Stimulated activated CD8-positive, alpha-beta memory T cell treated with anti-CD3 and anti-CD28 coated beads, Interleukin-15, amount 100 ng/mL, for 1 hour (primary cell): ENCODE measurements around the gene DNAH3.
"Not testable (repeated sequence)": the region's sequence is repeated elsewhere in the genome, so short reads cannot be mapped to it uniquely, and the experiment has no call there.

Experiments
- DNase-seq: peaks from one replicate; pipeline ENCODE4 v3.0.0-alpha.2; 2020; ENCODE audit warnings: low read depth

The DNAH3 gene

DNA sequence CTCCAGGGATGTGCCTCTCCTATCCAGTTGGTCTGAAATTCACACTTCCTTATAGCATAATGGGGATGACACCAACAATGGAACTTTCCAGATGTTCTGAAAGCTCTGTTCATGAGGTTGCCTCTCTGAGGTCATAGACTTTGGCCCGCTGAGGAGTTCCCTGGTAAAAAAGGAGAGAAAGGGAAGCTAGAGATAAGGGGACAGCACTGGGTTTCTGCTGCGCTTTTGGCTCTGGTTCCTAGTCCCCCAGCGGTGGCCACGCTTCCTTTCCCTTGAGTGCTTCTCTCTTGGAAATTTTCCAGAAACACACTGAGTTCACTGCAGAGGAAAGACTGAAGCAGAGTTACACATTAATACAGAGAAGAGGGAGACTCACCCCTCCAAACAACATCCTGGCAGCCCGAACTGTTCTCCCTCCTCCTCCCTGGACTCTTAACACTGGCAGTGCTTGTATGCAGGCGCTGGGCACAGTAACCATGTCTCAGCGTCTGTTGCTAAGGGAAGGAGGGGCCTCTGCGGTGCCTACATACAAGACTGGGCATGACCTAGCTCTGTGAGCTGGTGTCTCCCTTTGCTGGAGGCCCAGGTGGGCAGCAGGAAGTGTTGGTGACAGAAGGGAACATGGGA is at the start of gene DNAH3:
Gene DNAH3, minus strand, starts transcription at position 472 of the 627 bp plus-strand sequence. CDS start 527 bp downstream, outside the sequence.
- DNase-seq: no peak

- no peak for DNase-seq
Observed at GRCh38 chr16:21199607-21200218, 49.1 kb upstream of the DNAH3 start.

GRCh38 chr16:21197621-21198020 is 47.0 kb upstream of the DNAH3 start:
- DNase-seq: no peak

DNA sequence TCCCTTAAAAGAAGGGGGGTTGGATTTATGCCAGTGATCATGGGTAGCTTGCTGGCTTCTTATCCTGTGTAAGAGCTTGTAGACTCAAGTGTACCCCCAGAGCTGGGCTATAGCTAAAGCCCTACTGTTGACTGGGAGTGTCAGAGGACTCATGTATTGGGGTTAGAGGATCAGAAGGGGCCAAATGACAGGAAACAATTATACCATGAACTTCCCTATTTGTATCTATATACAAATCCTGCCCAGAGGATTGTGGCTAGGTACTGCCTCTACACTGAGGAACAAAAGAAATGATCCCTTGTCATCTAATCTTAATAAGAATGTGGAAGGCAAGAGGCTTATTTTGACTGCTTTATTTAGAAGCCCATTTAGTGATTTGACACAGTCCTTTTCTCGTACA is 46.5 kb upstream of the DNAH3 start:
- no peak for DNase-seq

GRCh38 chr16:21195330-21195729 is 44.7 kb upstream of the DNAH3 start:
- DNase-seq: not testable (repeated sequence)

DNA sequence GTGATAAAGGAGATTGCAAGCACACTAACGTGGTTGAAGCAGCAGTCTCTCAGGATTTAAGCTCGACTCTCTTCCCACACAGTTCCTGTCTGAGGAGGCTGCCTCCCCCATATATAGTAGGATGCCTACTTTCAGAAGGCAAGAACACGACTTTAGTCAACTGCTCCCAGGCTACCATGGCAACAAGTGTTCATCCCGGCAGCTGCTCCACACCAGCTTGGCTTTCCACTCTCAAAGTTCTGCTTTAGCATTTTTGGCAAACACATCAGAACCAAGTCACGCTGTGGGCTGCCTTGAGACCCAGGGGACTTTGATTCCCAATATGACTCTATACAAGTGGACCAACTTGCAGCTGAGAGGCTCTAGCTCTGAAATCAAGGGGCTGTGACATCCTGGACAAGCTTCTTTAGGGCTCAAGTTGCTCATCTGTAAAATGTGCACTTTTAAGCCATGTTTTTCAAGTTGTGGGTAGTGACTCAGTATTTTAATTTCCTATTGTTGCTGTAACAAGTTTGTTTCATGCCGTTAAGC is 44.2 kb upstream of the DNAH3 start:
- no peak for DNase-seq

GRCh38 chr16:21192991-21193390 is 42.3 kb upstream of the DNAH3 start:
- no peak for DNase-seq

GRCh38 chr16:21190599-21190998 is 40.0 kb upstream of the DNAH3 start:
- no peak for DNase-seq

DNA sequence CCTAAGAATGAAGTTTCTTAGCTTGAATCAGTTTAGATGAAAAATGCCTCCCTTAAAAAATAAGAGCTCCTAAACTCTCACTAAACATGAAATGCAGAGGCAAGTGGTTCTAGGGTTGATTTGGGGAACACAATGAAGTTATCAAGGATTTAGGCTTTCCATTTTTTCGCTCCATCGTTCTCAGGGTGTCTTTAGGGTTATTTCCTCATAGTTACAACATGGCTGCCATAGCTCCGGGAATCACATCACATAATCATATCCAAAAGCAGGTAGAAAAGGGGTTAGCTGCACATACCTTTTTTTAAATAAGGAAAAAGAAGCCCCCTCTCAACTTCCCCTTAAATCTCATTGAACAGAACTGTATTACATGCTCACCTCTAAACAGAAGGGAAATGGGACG is 39.4 kb upstream of the DNAH3 start:
- no peak for DNase-seq

- DNase-seq: no peak
Observed at GRCh38 chr16:21189311-21189710, 38.7 kb upstream of the DNAH3 start.

GRCh38 chr16:21186326-21186691 is 35.7 kb upstream of the DNAH3 start:
- DNase-seq: no peak

DNA sequence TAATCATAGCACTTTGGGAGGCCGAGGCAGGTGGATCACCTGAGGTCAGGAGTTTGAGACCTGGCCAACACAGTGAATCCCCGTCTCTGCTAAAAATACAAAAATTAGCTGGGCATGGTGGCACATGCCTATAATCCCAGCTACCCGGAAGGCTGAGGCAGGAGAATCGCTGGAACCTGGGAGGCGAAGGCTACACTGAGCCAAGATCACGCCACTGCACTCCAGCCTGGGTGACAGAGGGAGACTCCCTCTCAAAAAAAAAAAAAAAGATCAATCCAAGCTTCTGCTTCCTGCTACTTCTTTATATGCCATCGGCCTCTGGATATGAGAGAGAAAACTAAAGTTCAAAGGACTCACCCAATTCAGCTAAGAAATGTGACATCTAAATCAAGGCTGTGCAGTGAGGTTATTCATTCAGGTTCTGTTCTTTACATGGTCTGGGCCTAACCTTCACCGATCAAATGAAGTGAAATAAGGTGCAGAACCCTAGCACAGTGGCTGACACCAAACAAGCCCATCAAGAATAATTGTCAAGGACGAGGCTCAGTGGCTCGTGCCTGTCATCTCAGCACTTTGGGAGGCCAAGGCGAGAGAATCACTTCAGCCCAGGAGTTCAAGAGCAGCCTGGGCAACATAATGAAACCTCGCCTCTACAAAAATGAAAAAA is 35.1 kb upstream of the DNAH3 start:
- no peak for DNase-seq

DNA sequence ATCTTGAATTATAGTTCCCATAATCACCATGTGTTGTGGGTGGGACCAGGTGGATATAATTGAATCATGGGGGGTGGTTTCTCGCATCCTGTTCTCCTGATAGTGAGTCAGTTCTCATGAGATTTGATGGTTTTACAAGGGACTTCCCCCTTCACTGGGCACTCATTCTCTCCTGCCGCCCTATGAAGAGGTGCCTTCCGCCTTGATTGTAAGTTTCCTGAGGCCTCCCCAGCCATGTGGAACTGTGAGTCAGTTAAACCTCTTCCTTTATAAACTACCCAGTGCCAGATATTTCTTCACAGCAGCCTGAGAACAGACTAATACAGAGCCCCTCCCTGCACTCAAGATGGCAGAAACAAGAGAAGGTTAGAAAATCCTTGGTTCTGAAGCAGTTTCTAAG is 34.2 kb upstream of the DNAH3 start:
- DNase-seq: no peak

DNA sequence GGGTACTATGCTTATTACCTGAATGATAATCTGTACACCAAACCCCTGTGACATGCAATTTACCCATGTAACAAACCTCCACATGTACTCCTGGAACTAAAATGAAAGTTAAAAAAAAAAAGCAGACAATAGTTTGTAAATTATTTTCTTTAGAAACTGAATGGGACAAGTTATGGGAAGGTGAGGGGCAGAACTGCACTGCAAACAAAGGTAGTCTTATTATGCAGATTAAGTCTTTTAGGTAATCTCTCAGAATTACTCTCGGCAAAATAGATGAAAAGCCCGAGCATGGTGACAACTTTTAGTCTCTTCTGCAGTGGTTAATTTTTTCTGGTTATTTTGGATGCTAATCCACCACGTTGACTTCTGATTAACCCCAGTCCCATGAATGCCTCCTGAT is 33.3 kb upstream of the DNAH3 start:
- no peak for DNase-seq

- no peak for DNase-seq
Observed at GRCh38 chr16:21179983-21180365, 29.3 kb upstream of the DNAH3 start.

- no peak for DNase-seq
Observed at GRCh38 chr16:21179126-21179982, 28.7 kb upstream of the DNAH3 start.

GRCh38 chr16:21175397-21175796 is 24.8 kb upstream of the DNAH3 start:
- no peak for DNase-seq

DNA sequence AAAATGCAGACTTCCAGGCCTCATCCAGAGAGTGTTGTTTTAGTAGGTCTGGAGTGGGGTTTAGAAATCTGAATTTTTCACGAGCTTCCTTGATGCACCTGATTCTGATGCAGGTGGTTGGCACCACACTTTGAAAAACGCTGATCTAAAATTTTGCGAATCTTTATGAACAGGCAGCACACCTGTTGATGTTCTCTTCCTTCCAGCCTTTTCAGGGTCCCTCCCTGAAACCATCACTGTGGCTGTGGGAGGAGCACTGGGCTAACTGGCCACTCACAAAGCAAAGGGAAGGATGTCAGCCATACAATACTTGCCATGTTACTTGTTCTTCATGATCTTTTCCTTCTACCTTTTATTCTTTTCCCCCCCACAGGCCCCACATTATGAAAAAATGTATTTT is 22.0 kb upstream of the DNAH3 start:
- no peak for DNase-seq

- DNase-seq: not testable (repeated sequence)
Observed at GRCh38 chr16:21170116-21170515, 19.5 kb upstream of the DNAH3 start.

DNA sequence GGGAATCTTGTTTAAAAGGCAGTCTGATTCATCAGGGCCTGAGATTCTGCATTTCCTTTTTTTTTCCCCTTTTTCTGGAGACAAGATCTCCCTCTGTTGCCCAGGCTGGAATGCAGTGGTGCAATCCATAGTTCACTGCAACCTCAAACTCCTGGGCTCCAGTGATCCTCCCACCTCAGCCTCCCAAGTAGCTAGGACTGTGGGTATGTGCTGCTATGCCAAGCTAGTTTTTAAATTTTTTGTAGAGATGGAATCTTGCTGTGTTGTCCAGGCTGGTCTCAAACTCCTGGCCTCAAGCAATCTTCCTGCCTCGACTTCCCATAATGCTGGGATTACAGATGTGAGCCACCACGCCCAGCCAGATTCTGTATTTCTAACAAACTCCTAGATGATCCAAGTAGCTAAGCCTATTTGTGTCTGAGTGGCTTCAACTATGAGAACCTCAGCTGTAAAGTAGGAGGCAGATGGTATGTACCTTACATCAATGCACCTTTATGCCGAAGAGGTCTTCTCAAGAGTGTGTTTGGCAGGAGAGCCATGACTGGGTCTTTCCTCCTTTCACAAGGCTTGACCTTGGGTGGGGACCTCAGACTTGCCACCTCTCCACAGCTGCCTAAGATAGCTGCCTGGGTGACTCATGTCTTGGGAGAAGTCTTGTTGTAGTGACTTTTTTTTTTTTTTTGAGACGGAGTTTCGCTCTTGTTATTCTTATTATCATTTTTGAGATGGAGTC is 18.8 kb upstream of the DNAH3 start:
- no peak for DNase-seq

DNA sequence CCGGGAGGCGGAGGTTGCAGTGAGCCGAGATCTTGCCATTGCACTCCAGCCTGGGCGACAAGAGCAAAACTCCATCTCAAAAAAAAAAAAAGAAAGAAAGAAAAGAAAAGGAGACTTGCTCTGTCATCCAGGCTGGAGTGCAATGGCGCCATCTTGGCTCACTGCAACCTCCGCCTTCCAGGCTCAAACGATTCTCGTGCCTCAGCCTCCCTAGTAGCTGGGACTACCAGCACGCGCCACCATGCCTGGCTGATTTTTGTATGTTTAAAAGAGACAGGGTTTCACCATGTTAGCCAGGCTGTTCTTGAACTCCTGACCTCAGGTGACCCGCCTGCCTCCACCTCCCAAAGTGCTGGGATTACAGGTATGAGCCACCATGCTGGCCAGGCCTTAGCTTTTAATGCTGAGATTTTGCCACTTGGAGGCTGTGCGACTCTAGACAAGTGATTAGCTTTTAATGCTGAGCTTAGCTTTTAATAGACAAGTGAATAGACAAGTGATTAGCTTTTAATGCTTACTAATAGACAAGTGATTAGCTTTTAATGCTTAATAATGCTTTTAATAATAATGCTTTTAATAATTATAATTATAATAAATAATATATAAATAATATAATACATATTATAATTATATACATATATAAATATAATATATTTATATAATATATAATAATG is 17.4 kb upstream of the DNAH3 start:
- no peak for DNase-seq
